HepG2 (cell line): ENCODE measurements around the gene ZNF341. TPM values are rescaled to one million over a fixed set of nuclear protein-coding genes. Genes with fewer than 3 reads are reported as not detected.

Source experiments
- FOXJ3 ChIP-seq: sonication (generic); formaldehyde crosslinking; IDR thresholded peaks from 2 replicates; pipeline ENCODE4 v1.4.0; 2020; ENCODE audit warnings: missing genetic modification reagents, mild to moderate bottlenecking, borderline replicate concordance
- MTERF4 ChIP-seq: sonication (generic); formaldehyde crosslinking; IDR thresholded peaks from 2 replicates; pipeline ENCODE4 v1.8.0; 2023; ENCODE audit warnings: mild to moderate bottlenecking, missing genetic modification reagents
- PITX1 ChIP-seq: sonication (generic); formaldehyde crosslinking; IDR thresholded peaks from 2 replicates; pipeline ENCODE4 v1.5.1; 2020; ENCODE audit warnings: mild to moderate bottlenecking, missing genetic modification reagents
- RXRA ChIP-seq: sonication (generic); formaldehyde crosslinking; IDR thresholded peaks from 2 replicates; pipeline ENCODE4 v1.5.1; 2020; ENCODE audit warnings: missing genetic modification reagents
- SP5 ChIP-seq: IDR thresholded peaks from 2 replicates; pipeline ENCODE4 v1.6.1; 2016; ENCODE audit warnings: low read depth, borderline replicate concordance
- ZBTB40 ChIP-seq, 2 experiments: fragments of 450-650 bp in 1 of 2; sonication (generic) in 1 of 2; formaldehyde crosslinking in 1 of 2; IDR thresholded peaks; 2 replicates each; pipeline versions ENCODE4 v1.6.1 to v1.8.0; 2016 to 2022; ENCODE audit warnings: antibody characterized with exemption in 1 of 2, mild to moderate bottlenecking in 1 of 2, missing genetic modification reagents in 1 of 2
- ZNF180 ChIP-seq: sonication (generic); formaldehyde crosslinking; IDR thresholded peaks from 2 replicates; pipeline ENCODE4 v1.4.0; 2020; ENCODE audit warnings: low read depth, missing genetic modification reagents, borderline replicate concordance
- ZNF569 ChIP-seq: sonication (generic); formaldehyde crosslinking; IDR thresholded peaks from 2 replicates; pipeline ENCODE4 v1.5.0; 2020; ENCODE audit warnings: mild to moderate bottlenecking, missing genetic modification reagents, moderate library complexity, borderline replicate concordance
- ZNF619 ChIP-seq: sonication (generic); formaldehyde crosslinking; IDR thresholded peaks from 2 replicates; pipeline ENCODE4 v1.4.0; 2020; ENCODE audit warnings: mild to moderate bottlenecking, missing genetic modification reagents
- ZNF687 ChIP-seq: sonication (generic); formaldehyde crosslinking; IDR thresholded peaks from 2 replicates; pipeline ENCODE4 v1.5.1; 2020; ENCODE audit warnings: mild to moderate bottlenecking, missing genetic modification reagents, moderate library complexity
- polyA plus RNA-seq, 8 experiments: library from polyadenylated mRNA; depleted of rRNA in 3 of 8; stranded (reverse) in 7 of 8; unstranded in 1 of 8; fragments of >200 nt; fragmentation: Illumina TruSeq in 4 of 8; extraction: Trizol in 4 of 8; gene quantifications; 2 replicates each; pipeline versions ENCODE4 v1.2.1 to v1.2.3, GENCODE V29; 2011 to 2016; ENCODE audit warnings: low read depth in 4 of 8, missing spikeins in 1 of 8, mixed read lengths in 1 of 8; ENCODE audit not compliant: insufficient read depth in 1 of 8
- total RNA-seq, 5 experiments: library from RNA; depleted of rRNA; stranded (reverse); fragments of >200 nt; fragmentation: Illumina TruSeq; extraction: Trizol; gene quantifications; 2 replicates each; pipeline ENCODE4 v1.2.3, GENCODE V29; 2016; ENCODE audit warnings: low read depth in 1 of 5
- TF ChIP-seq, protein P1 (sequence below): IDR thresholded peaks from 2 replicates; pipeline ENCODE4 v1.6.1; 2016

The ZNF341 gene
- total and polyA plus RNA-seq, 2 of the 13 experiments (the other 11 are each of a cell fraction or from before 2014, with no cell fraction given): 1.1 to 2.2 TPM

- TF ChIP-seq ZNF687 (CRISPR knock-in tag): peak; percentile 77
- peak; percentile 11; the same call in 1 of the 2 replicates for TF ChIP-seq RXRA (CRISPR knock-in tag)
- TF ChIP-seq ZNF619 (CRISPR knock-in tag): peak; percentile 80; the same call in 1 of the 2 replicates
- no peak; the same call in 1 of the 2 replicates for TF ChIP-seq FOXJ3
- TF ChIP-seq MTERF4 (CRISPR knock-in tag): peak; percentile 39; the same call in 1 of the 2 replicates
- no peak for TF ChIP-seq ZNF569 (CRISPR knock-in tag)
- 0 out of 2 replicates have a peak, but pooled peaks have one; percentile 67 for TF ChIP-seq SP5 (CRISPR knock-in tag)
- TF ChIP-seq, protein P1, sequence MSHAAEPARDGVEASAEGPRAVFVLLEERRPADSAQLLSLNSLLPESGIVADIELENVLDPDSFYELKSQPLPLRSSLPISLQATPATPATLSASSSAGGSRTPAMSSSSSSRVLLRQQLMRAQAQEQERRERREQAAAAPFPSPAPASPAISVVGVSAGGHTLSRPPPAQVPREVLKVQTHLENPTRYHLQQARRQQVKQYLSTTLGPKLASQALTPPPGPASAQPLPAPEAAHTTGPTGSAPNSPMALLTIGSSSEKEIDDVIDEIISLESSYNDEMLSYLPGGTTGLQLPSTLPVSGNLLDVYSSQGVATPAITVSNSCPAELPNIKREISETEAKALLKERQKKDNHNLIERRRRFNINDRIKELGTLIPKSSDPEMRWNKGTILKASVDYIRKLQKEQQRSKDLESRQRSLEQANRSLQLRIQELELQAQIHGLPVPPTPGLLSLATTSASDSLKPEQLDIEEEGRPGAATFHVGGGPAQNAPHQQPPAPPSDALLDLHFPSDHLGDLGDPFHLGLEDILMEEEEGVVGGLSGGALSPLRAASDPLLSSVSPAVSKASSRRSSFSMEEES: peak; percentile 88
- peak; percentile 58; the same call in 1 of the 2 replicates for TF ChIP-seq PITX1 (CRISPR knock-in tag)
- TF ChIP-seq ZBTB40 (IDR thresholded peaks at IDR 0.05): no peak
- TF ChIP-seq ZBTB40 (CRISPR knock-in tag; IDR thresholded peaks at IDR 0.05): peak; percentile 53
- TF ChIP-seq ZNF180 (CRISPR knock-in tag): no peak
Measured at GRCh38 chr20:33686100-33686983, 45.5 kb upstream of the ZNF341 start, which contains the start of gene E2F1 (continued).
